Endodermal cell (in vitro differentiated cells): Measurements from ENCODE around the gene ABHD10. TPM values are rescaled to one million over a fixed set of nuclear protein-coding genes. Genes with fewer than 3 reads are reported as not detected.

Source experiments
- DNase-seq: peaks from one replicate; pipeline ENCODE4 v3.0.0-alpha.2; 2017
- H3K27ac ChIP-seq: 2 replicates; pipeline ENCODE4 v1.5.1; 2013; ENCODE audit warnings: mild to moderate bottlenecking, low read depth, low read length, moderate library complexity
- H3K27me3 ChIP-seq: 2 replicates; pipeline ENCODE4 v1.6.1; 2013; ENCODE audit warnings: mild to moderate bottlenecking, low read length, moderate library complexity; ENCODE audit not compliant: insufficient read depth, control insufficient read depth, poor library complexity, severe bottlenecking
- H3K36me3 ChIP-seq: 2 replicates; pipeline ENCODE4 v1.7.0; 2013; ENCODE audit warnings: mild to moderate bottlenecking, low read length, moderate library complexity; ENCODE audit not compliant: control insufficient read depth, insufficient read depth
- H3K4me1 ChIP-seq: one replicate; pipeline ENCODE4 v1.7.0; 2013; ENCODE audit warnings: low read length; ENCODE audit not compliant: control insufficient read depth, insufficient read depth
- H3K4me3 ChIP-seq: 2 replicates; pipeline ENCODE4 v1.5.1; 2013; ENCODE audit warnings: mild to moderate bottlenecking, low read length, moderate library complexity
- H3K9ac ChIP-seq: 2 replicates; pipeline ENCODE4 v1.6.1; 2013; ENCODE audit warnings: mild to moderate bottlenecking, low read length, moderate library complexity; ENCODE audit not compliant: poor library complexity, severe bottlenecking; ENCODE audit errors: extremely low read depth
- H3K9me3 ChIP-seq: 2 replicates; pipeline ENCODE4 v1.6.1; 2013; ENCODE audit warnings: mild to moderate bottlenecking, low read length, moderate library complexity; ENCODE audit not compliant: control insufficient read depth
- H3K27ac Mint-ChIP-seq: 2 replicates; pipeline ENCODE4 v1.8.0; 2020; ENCODE audit warnings: mixed read lengths
- H3K27me3 Mint-ChIP-seq: 2 replicates; pipeline ENCODE4 v1.8.0; 2021; ENCODE audit warnings: mild to moderate bottlenecking, mixed read lengths; ENCODE audit not compliant: insufficient read depth
- H3K36me3 Mint-ChIP-seq: 2 replicates; pipeline ENCODE4 v1.8.0; 2020; ENCODE audit warnings: low read depth, mixed read lengths
- H3K4me1 Mint-ChIP-seq: 2 replicates; pipeline ENCODE4 v1.8.0; 2020; ENCODE audit warnings: mixed read lengths
- H3K4me3 Mint-ChIP-seq: 2 replicates; pipeline ENCODE4 v1.8.0; 2020; ENCODE audit warnings: mild to moderate bottlenecking, moderate library complexity, mixed read lengths
- H3K9me3 Mint-ChIP-seq: 2 replicates; pipeline ENCODE4 v1.8.0; 2020; ENCODE audit warnings: mild to moderate bottlenecking, mixed read lengths
- WGBS, 2 experiments: methylation state at CpG; one replicate each; pipeline versions ENCODE4 v1.1.5 to v1.1.7; 2013; ENCODE audit warnings: missing lambda C conversion rate in 2 of 2, mixed read lengths in 1 of 2; ENCODE audit not compliant: insufficient coverage in 1 of 2, insufficient read length in 1 of 2; 5-methylcytosine and 5-hydroxymethylcytosine counted together
- total RNA-seq, 2 donors: library from RNA; stranded (reverse); fragmentation: NEBNext Ultra II Directional in 1 of 2; extraction: Animal tissue kit (Norgen Biotek cat#: 25700) in 1 of 2; gene quantifications; 2 replicates in 1 of 2; 3 replicates in 1 of 2; pipeline ENCODE4 v1.2.1, GENCODE V29; 2021
- TF ChIP-seq, protein P1 (sequence below): fragments of 200-600 bp; sonication (generic); conservative IDR thresholded peaks from 2 replicates; pipeline ENCODE4 v1.5.0; 2021; ENCODE audit warnings: antibody characterized with exemption, mild to moderate bottlenecking

The ABHD10 gene
- total RNA-seq, 2 donors from 2014 or later, result 27.9 to 38.1 TPM

- WGBS, 2 experiments, result 80 to 88% methylated on average over 5 of the region's 5 CpGs
- Histone ChIP-seq H3K4me3 (no peak overlapping the region), H3K27me3 (no peaks in the 10 kb centered on the region), H3K36me3 (no peaks in the 10 kb centered on the region), H3K4me1 (no peaks in the 10 kb centered on the region), H3K9ac (no peak overlapping the region), H3K27ac (no peak overlapping the region), H3K9me3 (no peaks in the 10 kb centered on the region)
- peaks cover 2% of the 10 kb centered on the region for H3K4me1 Mint-ChIP-seq
- no peaks in the 10 kb centered on the region for H3K36me3 Mint-ChIP-seq
- no peak overlapping the region for H3K4me3 Mint-ChIP-seq
- TF ChIP-seq, protein P1, sequence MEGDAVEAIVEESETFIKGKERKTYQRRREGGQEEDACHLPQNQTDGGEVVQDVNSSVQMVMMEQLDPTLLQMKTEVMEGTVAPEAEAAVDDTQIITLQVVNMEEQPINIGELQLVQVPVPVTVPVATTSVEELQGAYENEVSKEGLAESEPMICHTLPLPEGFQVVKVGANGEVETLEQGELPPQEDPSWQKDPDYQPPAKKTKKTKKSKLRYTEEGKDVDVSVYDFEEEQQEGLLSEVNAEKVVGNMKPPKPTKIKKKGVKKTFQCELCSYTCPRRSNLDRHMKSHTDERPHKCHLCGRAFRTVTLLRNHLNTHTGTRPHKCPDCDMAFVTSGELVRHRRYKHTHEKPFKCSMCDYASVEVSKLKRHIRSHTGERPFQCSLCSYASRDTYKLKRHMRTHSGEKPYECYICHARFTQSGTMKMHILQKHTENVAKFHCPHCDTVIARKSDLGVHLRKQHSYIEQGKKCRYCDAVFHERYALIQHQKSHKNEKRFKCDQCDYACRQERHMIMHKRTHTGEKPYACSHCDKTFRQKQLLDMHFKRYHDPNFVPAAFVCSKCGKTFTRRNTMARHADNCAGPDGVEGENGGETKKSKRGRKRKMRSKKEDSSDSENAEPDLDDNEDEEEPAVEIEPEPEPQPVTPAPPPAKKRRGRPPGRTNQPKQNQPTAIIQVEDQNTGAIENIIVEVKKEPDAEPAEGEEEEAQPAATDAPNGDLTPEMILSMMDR, result no peak
- no peaks in the 10 kb centered on the region for H3K27me3 Mint-ChIP-seq
- H3K9me3 Mint-ChIP-seq, result no peaks in the 10 kb centered on the region
- no peak overlapping the region for H3K27ac Mint-ChIP-seq
- no peak for DNase-seq
Measured at GRCh38 chr3:112013784-112014143, 34.9 kb downstream of the ABHD10 start.

GRCh38 chr3:112017091-112017490 lies 38.3 kb downstream of the ABHD10 start:
- H3K36me3 ChIP-seq, result no peaks in the 10 kb centered on the region

DNA sequence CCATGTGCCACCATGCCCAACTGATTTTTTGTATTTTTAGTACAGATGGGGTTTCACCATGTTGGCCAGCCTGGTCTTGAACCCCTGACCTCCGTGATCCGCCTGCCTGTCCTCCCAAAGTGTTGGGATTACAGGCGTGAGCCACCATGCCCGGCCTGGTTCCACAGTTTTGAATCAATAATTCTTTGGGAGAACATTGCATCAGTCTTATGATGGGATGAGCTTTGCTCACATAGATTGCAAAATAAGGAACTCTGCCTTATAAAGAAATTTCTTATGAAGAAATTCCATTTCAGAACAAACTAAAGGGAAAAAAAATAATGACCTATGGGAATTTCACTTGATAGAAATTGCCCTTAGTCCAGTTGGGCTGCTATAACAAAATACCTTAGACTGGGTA lies 39.9 kb downstream of the ABHD10 start:
- Mint-ChIP-seq H3K27me3 (no peaks in the 10 kb centered on the region), H3K4me3 (no peak overlapping the region), H3K4me1 (peaks cover 5% of the 10 kb centered on the region), H3K36me3 (no peaks in the 10 kb centered on the region), H3K27ac (no peak overlapping the region), H3K9me3 (peaks cover 7% of the 10 kb centered on the region)
- Histone ChIP-seq H3K27ac (no peak overlapping the region), H3K27me3 (no peaks in the 10 kb centered on the region), H3K9ac (no peak overlapping the region), H3K36me3 (no peaks in the 10 kb centered on the region), H3K4me3 (no peak overlapping the region), H3K9me3 (peaks cover 13% of the 10 kb centered on the region), H3K4me1 (no peaks in the 10 kb centered on the region)
- no peak for DNase-seq
- 96 to 100% methylated on average over 4 of the region's 4 CpGs for WGBS, 2 experiments
- TF ChIP-seq, protein P1, result no peak

More at GRCh38 chr3:112017091-112017490, 38.3 kb downstream of the ABHD10 start:
- TF ChIP-seq, protein P1, result no peak
- no peaks in the 10 kb centered on the region for H3K27me3 Mint-ChIP-seq
- Histone ChIP-seq H3K4me3 (no peak overlapping the region), H3K9me3 (peaks cover 7% of the 10 kb centered on the region), H3K27me3 (no peaks in the 10 kb centered on the region), H3K4me1 (no peaks in the 10 kb centered on the region), H3K27ac (no peak overlapping the region), H3K9ac (no peak overlapping the region)
- H3K4me3 Mint-ChIP-seq, result no peak overlapping the region
- no peaks in the 10 kb centered on the region for H3K36me3 Mint-ChIP-seq
- no peak overlapping the region for H3K27ac Mint-ChIP-seq
- H3K4me1 Mint-ChIP-seq, result peaks cover 5% of the 10 kb centered on the region
- H3K9me3 Mint-ChIP-seq, result peaks cover 7% of the 10 kb centered on the region
- DNase-seq, result no peak
